HG02610 (cell line): ENCODE data around the gene STX19.

Experiments used
- ATAC-seq: cut with Tn5 transposase; IDR thresholded peaks from one replicate; pipeline ENCODE4 v1.9.1; 2021; ENCODE audit warnings: mild to moderate bottlenecking, moderate library complexity; ENCODE audit not compliant: unreplicated experiment

The STX19 gene

GRCh38 chr3:94036909-94037507, 8.6 kb upstream of the STX19 start:
- peak; percentile 70 for ATAC-seq

DNA sequence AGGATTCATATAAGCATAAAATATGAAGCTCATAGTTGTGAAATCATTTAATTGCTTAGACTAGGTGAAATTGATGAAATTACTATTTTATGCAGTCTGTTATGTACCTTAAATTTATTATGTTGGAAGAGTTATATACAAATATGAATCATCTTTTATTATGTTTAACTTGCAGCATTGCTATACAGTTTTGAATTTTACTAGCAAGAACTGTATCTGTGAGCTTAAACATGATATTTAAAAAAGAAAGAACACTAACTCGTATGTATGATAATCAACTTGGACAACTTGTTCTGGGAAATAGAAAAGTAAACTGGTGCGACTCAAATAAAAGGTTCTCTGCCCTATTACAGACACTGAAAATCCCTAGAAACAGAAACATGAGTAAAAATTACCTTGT, 1.8 kb downstream of the STX19 start:
- ATAC-seq, result no peak

DNA sequence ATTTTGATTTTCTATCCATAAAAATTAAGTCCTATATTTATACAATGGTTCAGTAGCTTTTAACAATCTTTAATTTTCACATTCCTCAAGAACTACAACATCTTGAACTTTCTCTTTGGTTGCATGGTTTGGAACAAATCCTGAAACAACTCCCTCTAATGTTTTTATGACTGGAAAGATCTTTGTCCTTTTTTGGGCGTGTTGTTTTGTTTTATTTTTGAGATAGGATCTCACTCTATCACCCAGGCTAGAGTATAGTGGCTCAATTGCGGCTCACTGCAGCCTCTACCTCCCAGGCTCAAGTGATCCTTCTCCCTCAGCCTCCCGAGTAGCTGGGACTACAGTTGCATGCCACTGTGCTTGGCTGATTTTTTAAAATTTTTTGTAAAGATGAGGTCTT, 4.0 kb downstream of the STX19 start:
- ATAC-seq, result no peak

DNA sequence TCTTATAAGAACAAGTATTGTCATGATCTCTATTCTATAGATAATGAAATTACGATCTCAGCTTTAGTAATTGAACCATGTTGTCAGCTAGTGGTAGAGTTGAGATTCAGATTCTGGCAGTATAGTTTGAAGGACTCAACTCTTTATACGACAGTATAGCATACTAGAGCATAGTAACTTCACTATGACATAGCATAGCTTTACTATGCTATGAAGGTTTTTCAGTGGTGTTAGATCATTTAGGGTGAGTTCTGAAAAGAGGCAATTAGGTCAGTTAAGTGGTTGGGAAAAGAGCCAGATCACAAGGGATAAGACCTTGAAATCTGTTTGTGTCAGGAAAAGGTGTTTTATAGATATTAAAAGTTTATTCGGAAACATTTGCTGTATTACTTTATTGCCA, 8.1 kb downstream of the STX19 start:
- ATAC-seq, result no peak

DNA sequence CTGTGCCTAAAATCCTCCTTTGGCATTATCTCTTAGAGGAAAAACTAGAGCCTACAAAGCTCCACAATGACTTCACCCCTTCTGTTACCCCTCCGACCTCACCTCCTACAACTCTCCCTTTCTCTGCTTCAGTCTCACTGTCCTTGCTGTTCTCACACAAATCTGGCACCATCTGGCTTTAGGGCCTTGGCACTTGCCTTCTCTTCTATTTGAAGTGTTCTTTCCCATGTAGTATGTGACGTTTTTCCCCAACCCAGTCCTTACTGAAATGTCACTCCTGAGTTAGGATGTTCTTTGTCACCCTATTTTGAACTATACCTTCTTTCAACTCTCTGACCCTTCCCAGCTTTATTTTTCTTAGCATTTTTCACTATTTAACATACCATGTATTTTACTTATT, 8.7 kb downstream of the STX19 start:
- no peak for ATAC-seq

GRCh38 chr3:94015025-94015424, 13.4 kb downstream of the STX19 start:
- ATAC-seq, result no peak

DNA sequence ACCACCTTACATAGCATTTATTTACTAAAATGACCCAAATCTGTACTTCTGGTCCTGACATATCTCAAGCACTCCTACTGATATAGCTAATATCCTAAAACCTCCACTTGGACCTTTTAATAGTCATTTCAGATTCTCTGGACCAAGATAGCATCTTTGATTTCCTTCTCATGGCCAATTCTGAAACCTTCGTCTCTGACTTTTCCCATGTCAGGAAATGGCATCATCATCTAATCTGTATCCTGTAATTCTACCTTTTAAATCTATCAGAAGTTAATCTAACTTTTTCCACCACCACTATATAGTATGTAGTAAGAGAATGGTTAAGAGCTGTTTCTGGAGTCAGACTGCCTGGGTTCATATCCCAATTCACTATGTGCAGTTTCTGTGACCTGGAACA, 16.2 kb downstream of the STX19 start:
- no peak for ATAC-seq

DNA sequence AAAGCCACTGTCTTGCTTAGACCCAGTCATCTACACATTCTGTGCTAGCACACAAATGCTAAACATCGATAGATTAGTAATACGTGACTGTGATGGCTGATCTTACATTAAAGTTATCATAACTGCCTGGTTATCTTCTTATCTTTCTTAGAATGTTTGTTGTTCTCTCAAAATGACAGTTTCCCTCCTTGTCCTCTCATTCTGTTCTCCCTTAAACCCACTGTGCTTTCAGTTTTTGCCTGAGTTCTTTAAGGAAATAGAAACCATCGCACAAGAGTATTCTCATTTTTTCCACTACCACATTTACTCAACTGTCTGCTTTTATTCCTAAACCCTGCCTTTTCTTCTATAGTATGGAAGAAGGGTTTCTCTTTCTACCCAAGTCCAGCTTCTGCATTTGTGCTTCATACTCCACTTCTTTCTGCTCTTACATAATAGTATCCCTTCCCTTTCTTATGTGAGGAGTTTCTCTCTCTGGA, 17.1 kb downstream of the STX19 start:
- ATAC-seq, result no peak

- no peak for ATAC-seq
Measured at GRCh38 chr3:94009608-94010007, 18.8 kb downstream of the STX19 start.

- no peak for ATAC-seq
Measured at GRCh38 chr3:94008253-94008652, 20.1 kb downstream of the STX19 start.

DNA sequence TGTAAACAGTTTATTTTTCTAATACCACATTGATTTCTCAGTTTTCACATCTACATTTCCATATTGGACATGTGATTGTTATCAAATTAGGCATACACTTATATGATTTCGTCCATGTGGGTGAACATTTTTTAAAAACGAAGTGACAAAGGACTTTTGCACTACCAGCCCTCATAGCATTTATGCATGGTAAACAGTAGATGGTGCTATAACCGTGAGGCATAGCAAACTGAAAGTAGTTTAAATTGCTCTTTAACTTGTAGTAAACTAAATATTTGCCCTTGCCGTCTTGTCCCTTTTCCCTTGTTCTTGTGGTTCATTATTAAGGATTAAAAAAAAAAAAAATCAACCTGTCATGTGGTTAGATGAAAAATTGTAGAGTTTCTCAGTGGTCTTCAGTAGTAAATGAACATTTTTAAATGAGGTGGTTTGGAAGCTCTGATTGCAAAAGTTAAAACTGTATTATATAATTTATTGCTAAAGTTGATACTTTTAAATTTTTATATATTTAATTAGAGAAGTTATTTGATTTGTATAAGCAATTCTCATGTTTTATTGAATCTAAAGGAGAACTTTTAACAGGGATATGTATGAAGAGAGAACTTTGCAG, 24.0 kb downstream of the STX19 start:
- ATAC-seq, result peak; percentile 93

DNA sequence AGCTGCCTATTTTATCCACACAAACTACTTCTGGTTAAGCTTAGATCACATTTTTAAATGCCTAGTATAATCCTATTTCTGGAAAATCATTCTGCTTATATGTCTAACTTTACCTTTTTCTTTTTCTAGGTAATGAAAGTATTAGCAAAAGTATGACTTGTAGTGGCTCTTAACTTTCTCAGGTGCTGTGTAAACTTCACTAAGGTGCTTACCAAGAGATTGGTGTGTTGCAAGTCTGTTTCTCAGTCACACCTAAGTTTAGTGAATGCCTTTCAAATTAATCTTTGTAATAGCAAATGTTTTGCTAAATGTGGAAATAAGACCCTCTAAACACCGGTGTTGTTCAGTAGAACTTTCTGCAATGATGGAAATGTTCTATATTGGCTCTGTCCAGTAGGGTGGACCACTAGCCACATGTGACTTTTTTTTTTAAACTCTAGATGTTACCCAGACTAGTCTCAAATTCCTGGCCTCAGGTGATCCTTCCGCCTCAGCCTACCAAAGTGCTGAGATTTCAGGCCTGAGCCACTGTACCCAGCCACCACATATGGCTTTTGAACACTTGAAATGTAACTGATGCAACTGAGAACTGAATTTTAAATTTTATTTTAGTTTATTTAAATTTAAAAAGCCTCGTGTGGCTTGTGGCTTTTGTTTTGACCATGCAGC, 26.4 kb downstream of the STX19 start:
- no peak for ATAC-seq

DNA sequence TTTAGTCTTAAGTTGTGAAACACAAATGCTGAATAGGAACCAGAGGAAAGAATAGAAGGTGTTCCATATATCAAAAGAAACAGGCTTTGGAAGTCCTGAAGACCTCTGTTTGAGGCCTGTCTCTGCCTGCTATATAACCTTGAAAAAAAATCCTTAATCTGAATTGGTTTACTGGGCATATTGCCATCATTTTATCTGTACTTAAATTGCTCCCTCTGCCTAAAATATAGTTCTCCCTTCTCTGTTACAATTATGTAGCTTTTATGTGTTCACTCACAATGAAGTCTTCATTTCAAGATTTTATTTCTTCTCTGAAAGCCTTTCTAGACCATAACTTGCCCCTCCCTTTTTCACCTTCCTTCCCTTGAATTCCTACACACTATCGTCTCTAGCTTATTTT, 27.2 kb downstream of the STX19 start:
- no peak for ATAC-seq

DNA sequence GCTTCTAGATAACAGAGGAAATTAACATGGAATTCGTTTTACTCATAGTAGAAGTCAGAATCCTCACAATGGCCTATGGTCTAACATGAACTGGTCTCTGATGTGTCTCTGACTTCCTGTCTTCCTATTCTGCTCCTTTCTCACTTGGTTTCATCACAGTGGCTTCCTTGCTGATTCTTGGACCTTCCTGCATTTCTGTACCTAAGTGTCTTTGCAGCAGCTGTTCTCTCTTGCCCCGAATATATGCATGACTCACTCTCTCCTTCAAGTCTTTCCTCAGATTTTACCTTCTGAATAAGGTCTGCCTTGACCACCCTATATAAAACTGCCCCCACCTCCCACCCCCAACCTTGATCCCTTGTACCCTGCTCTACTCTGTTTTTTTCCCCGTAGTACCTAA, 34.3 kb downstream of the STX19 start:
- ATAC-seq, result no peak

GRCh38 chr3:93992207-93992606, 36.2 kb downstream of the STX19 start:
- ATAC-seq, result no peak

DNA sequence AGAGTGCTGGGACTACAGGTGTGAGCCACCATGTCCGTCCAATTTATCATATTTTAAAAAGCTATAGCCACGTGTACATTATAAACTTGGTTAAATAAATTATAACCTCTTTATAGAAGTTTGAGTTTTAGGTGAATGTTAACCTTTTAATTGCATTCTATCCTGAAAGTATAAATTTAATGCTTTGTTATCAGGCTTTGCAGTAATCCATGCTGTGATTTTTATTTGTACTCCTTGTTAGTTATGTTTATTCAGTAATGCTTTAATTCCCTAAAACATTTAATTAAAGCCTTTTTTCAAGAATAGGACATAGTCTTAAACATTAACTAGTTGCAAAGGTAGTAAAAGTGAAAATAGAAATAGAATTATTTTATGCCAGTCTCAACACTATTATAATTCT, 36.8 kb downstream of the STX19 start:
- ATAC-seq, result no peak

- no peak for ATAC-seq
Measured at GRCh38 chr3:93989241-93989640, 39.2 kb downstream of the STX19 start.

DNA sequence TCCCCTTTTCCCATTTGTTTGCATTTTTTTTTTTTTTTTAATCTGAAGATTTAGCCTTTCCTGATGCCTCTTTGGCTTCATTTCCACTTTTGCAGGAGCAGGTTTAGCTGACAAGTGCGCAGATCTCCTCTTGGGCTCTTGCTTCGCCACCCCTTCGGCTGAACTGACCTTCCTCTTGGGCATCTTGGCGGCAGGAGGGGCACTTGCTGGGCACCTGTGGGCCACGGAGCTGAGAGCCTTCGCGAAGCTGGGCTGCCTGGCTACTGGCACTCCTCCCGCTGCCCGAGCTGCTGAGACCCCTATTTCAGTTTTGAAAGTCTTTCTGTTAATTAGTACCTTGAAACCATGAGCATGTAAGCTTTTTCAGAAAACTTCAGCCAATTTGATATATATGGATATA, 39.6 kb downstream of the STX19 start:
- ATAC-seq, result no peak

GRCh38 chr3:93988283-93988682, 40.1 kb downstream of the STX19 start:
- no peak for ATAC-seq

GRCh38 chr3:93984618-93985017, 43.8 kb downstream of the STX19 start:
- ATAC-seq, result no peak

GRCh38 chr3:93983408-93983807, 45.0 kb downstream of the STX19 start:
- no peak for ATAC-seq

DNA sequence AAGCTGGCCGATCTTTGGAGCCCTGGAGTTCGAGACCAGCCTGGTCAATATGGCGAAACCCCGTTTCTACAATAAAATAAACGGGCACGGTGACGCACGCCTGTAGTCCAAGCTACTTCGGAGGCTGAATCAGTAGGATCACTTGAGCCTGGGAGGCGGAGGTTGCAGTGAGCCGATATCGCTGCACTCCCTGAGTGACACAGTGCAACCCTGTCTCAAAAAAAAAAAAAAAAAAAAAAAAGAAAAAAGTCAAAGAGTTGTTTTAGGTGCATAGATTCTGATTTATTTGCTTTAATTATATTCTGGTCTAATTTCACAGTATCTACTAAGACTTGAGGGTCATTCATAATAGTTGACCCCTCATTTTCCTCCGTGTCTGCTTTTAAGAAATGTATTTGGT, 46.7 kb downstream of the STX19 start:
- no peak for ATAC-seq
